ENCODE data around the gene CUL2. TPM values are rescaled to one million over a fixed set of nuclear protein-coding genes. Genes with fewer than 3 reads are reported as not detected.

The CUL2 gene
- total RNA-seq: 43.0 and 49.0 TPM in 2 replicates

DNA sequence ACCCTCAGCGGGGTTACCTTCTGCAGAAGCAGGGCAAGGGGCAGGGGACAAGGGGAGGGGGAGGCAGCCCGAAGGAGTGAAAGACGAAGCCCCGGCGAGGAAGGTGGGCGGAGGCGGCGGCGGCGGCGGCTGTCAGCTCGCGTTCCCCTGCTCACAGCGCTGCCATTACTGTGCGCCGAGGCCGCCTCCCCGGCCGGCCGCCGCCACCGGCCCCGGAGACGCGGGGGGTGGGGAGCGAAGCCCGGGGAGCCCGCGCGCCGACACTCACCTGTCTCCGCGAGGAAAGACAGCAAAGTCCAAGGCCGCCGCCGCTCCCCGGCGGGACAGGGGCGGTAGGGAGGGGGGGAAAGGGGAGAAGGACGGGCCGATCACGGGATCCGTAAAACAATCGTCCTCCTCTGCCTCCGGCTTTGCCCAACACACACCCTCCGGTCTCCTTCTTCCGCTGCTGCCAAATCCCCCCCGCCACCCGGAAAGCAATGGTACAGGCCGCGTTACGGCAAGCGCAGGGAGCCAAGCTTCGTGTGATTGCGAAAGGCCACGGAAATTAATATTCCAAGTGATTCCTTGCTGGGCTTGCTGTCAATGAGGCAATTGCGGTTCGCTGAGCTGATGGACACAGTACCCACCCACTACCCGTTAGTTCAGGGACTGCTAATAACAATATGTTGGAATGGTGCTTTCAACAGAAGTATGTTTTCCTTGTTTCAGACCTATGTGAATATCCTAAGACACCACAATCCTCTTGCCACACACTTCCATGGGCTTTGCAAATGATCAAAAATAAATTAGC, at the start of gene CUL2:
TSS of gene CUL2 (minus strand) at position 180 of the 793 bp plus-strand sequence. CDS start 19,024 bp downstream, outside the sequence.
- Mint-ChIP-seq H3K36me3 (ENCODE audit: low read depth) (peaks cover 27% of the 10 kb centered on the region), H3K27me3 (ENCODE audit: low read depth) (no peaks in the 10 kb centered on the region), H3K4me1 (ENCODE audit: low read depth) (peaks cover 35% of the 10 kb centered on the region), H3K4me3 (ENCODE audit: low read depth) (peak within 1 kb of the TSS; percentile 94), H3K27ac (peak within 1 kb of the TSS; percentile 95), H3K9me3 (no peaks in the 10 kb centered on the region)
- DNase-seq (ENCODE audit: low spot score): peak; percentile 91
- intact Hi-C loops (cut with micrococcal nuclease): loop anchor here (2.0 to 5.0 kb wide), 2 partner anchors 36 to 98 kb away; partner anchors contain the start of gene CREM

DNA sequence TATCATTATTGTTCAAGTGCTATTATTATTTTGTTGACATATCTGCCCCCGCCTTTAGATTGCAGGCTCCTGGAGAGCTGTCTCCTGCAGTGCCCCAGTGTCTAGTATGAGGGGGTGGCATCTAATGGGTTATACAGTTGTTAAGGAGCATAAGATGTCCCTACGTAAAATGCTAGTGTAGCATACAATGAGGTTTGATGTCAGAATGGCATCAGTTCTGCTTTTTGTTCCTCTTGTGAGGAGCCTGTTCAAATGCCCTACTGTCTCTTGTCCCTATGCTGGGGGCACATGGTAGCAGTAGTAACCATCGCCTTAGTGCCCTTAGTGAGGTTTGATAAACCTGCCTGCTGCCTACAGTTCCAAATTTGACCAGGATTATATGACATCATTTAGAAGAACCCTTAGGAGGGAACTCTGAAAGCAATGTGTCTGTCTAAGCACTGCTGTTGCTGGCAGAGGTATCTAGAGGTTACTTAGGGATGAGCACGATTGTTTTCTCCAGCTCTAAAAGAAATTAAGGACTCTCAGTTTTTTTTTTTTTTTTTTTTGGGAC, 46.2 kb upstream of the CUL2 start:
- Mint-ChIP-seq H3K27ac (peak overlapping the region; percentile 69), H3K9me3 (no peaks in the 10 kb centered on the region), H3K4me1 (ENCODE audit: low read depth) (peaks cover 38% of the 10 kb centered on the region), H3K4me3 (ENCODE audit: low read depth) (peak overlapping the region; percentile 39), H3K36me3 (ENCODE audit: low read depth) (no peaks in the 10 kb centered on the region), H3K27me3 (ENCODE audit: low read depth) (no peaks in the 10 kb centered on the region)
- intact Hi-C loops (cut with micrococcal nuclease): no loop called here
- DNase-seq (ENCODE audit: low spot score): no peak

DNA sequence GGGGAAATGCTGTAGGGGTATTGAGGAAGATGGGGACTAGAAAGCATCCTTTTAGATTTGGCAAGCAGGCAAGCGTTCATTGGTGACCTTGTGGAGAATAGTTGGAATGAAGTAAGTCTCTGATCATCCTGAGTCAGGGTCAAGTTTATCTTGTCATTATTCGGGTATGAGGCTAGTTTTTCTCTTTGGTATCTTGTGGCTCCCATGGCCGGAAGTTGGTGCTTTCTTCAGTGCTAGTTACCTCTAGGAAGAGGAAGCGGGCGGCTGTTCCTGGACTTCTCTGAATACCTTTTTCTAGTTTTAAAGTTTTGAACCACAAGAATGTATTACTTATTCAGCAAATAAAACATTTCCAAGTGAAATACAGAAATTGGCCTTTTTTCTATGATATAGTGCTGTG, 45.7 kb upstream of the CUL2 start:
- H3K4me3 Mint-ChIP-seq (ENCODE audit: low read depth): peak overlapping the region; percentile 15
- H3K4me1 Mint-ChIP-seq (ENCODE audit: low read depth): peaks cover 41% of the 10 kb centered on the region
- H3K36me3 Mint-ChIP-seq (ENCODE audit: low read depth): no peaks in the 10 kb centered on the region
- H3K27ac Mint-ChIP-seq: peak overlapping the region; percentile 69
- no peak for DNase-seq (ENCODE audit: low spot score)
- intact Hi-C loops (cut with micrococcal nuclease): no loop called here
- H3K9me3 Mint-ChIP-seq: no peaks in the 10 kb centered on the region
- no peaks in the 10 kb centered on the region for H3K27me3 Mint-ChIP-seq (ENCODE audit: low read depth)

DNA sequence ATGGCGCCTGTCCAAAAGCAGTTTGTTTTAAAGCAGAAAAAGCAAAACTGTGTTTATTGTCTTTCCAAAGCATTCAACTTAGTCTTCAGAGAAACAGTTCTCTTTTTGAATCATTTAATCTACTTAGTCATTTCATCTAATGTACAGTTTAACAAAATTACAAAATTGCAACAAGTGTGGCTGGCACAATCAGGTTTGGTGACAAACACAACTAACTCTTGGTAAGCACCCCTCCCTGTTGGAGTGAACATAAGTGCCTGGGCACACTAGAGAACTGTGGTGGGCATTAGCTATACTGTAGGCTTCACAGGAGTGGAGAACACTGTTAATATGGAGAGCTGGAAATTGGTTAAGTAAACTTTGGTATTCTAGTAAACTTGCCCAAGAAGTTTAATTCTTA, 43.4 kb upstream of the CUL2 start:
- no peaks in the 10 kb centered on the region for H3K9me3 Mint-ChIP-seq
- no peaks in the 10 kb centered on the region for H3K27me3 Mint-ChIP-seq (ENCODE audit: low read depth)
- H3K27ac Mint-ChIP-seq: peak overlapping the region; percentile 85
- H3K4me3 Mint-ChIP-seq (ENCODE audit: low read depth): peak overlapping the region; percentile 47
- H3K4me1 Mint-ChIP-seq (ENCODE audit: low read depth): peaks cover 59% of the 10 kb centered on the region
- H3K36me3 Mint-ChIP-seq (ENCODE audit: low read depth): peaks cover 9% of the 10 kb centered on the region
- intact Hi-C loops (cut with micrococcal nuclease): no loop called here
- no peak for DNase-seq (ENCODE audit: low spot score)

DNA sequence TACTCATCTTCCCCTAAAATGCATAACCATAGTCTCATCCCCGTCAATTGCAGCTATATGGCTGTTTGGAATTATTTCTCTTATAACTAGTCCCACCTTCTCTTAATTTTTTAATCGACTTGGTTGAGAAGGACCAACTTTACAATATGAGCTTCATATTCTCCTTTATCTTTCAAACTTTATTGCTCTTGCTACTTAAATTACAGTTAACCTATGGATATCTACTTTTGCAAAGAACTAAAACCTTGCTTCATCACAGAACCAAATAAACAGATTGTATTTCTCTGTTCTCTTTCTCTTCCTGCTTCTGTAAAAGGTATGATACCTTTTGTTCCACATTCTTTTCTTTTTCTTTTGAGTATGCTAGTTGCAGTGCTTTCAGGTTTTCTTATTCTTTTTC, 42.6 kb upstream of the CUL2 start:
- H3K4me3 Mint-ChIP-seq (ENCODE audit: low read depth): peak overlapping the region; percentile 38
- no peak for DNase-seq (ENCODE audit: low spot score)
- H3K36me3 Mint-ChIP-seq (ENCODE audit: low read depth): peaks cover 14% of the 10 kb centered on the region
- intact Hi-C loops (cut with micrococcal nuclease): loop anchor here (1.0 kb wide), 2 partner anchors 17 to 63 kb away; no protein-coding TSS in a partner anchor
- no peaks in the 10 kb centered on the region for H3K27me3 Mint-ChIP-seq (ENCODE audit: low read depth)
- peaks cover 60% of the 10 kb centered on the region for H3K4me1 Mint-ChIP-seq (ENCODE audit: low read depth)
- peak overlapping the region; percentile 85 for H3K27ac Mint-ChIP-seq
- no peaks in the 10 kb centered on the region for H3K9me3 Mint-ChIP-seq

DNA sequence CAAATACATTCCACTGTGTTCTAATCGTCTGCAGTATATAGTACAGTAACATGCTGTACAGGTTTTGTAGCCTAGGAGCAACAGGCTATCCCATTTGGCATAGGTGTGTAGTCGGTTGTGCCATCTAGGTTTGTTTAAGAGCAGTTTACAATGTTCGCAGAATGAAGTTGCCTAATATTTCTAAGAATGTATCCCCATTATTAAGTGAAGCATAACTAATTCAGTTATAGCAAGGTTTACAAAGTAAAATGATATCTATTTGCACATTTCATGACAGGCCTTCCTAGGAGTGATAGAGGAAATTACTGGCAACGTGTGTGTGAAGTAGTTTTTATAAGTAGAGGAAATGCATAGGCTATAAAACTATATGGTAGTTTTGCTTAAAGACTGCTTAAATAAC, 40.5 kb upstream of the CUL2 start:
- Mint-ChIP-seq H3K4me1 (ENCODE audit: low read depth) (peaks cover 47% of the 10 kb centered on the region), H3K27me3 (ENCODE audit: low read depth) (no peaks in the 10 kb centered on the region), H3K27ac (peak overlapping the region; percentile 82), H3K36me3 (ENCODE audit: low read depth) (peaks cover 14% of the 10 kb centered on the region), H3K9me3 (no peaks in the 10 kb centered on the region), H3K4me3 (ENCODE audit: low read depth) (peak overlapping the region; percentile 47)
- no peak for DNase-seq (ENCODE audit: low spot score)
- intact Hi-C loops (cut with micrococcal nuclease): no loop called here

DNA sequence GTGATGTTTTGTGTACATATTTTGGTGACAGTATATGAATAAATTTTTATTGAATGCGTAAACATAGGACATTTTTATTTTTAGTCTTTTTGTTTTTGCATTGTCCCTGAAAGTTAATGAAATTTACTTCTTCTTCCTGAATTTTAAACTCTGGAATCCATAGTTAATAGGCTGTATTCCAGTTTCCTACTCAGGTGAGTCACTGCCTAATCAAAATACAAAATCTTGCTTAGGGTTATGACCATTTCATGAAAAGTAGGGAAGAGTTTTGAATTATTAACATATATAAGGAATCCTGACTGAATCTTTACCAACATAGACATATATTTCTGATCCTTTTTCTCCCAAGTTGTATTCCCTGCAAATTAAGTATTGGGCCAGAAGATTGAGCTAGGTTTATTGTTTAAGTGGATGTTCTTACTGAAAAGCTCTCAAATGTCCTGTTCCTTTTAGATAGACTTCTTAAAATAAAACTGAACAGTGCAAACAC, 39.1 kb upstream of the CUL2 start:
- intact Hi-C loops (cut with micrococcal nuclease): loop anchor here (5.0 to 10.0 kb wide), 3 partner anchors 313 to 513 kb away; partner anchors contain the start of gene FZD8
- peak overlapping the region; percentile 98 for H3K27ac Mint-ChIP-seq
- H3K4me1 Mint-ChIP-seq (ENCODE audit: low read depth): peaks cover 54% of the 10 kb centered on the region
- DNase-seq (ENCODE audit: low spot score): no peak
- H3K4me3 Mint-ChIP-seq (ENCODE audit: low read depth): peak overlapping the region; percentile 90
- H3K27me3 Mint-ChIP-seq (ENCODE audit: low read depth): no peaks in the 10 kb centered on the region
- H3K36me3 Mint-ChIP-seq (ENCODE audit: low read depth): peaks cover 14% of the 10 kb centered on the region
- H3K9me3 Mint-ChIP-seq: no peaks in the 10 kb centered on the region

DNA sequence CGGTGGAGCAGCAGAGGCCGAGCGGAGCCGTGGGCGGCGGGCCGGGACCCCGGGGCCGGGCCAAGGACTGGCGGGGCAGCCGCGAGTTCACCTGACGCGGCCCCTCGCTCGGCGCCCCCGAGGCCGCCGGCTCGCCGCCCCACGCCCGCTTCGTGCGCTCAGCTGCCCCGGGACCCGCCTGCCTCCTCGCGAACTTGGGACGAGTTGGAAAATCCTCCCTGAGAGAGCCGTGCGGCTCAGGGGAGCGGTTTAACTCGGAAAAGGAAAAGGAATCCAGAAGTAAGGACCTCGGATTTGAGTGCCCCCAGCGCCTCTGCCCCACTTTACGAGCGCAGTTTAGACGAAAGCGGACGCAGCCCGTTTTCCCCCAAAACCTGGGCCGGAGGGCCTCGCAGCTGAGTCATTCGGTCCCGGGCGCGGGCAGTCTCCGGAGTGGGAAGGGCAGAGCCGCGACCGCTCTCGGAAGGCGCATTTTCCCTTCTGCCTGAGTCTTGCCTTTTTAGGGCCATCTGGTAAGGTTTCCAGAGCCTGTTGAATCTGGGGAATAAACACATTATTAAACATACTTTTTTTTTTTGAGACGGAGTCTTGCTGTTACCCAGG, 37.2 kb upstream of the CUL2 start:
- H3K4me1 Mint-ChIP-seq (ENCODE audit: low read depth): peaks cover 52% of the 10 kb centered on the region
- peak overlapping the region; percentile 98 for H3K27ac Mint-ChIP-seq
- H3K27me3 Mint-ChIP-seq (ENCODE audit: low read depth): no peaks in the 10 kb centered on the region
- intact Hi-C loops (cut with micrococcal nuclease): loop anchor here (1.0 to 10.0 kb wide), 9 partner anchors 22 to 515 kb away; partner anchors contain the start of genes CUL2 and FZD8
- peaks cover 14% of the 10 kb centered on the region for H3K36me3 Mint-ChIP-seq (ENCODE audit: low read depth)
- DNase-seq (ENCODE audit: low spot score): peak; percentile 54
- H3K9me3 Mint-ChIP-seq: no peaks in the 10 kb centered on the region
- peak overlapping the region; percentile 90 for H3K4me3 Mint-ChIP-seq (ENCODE audit: low read depth)

DNA sequence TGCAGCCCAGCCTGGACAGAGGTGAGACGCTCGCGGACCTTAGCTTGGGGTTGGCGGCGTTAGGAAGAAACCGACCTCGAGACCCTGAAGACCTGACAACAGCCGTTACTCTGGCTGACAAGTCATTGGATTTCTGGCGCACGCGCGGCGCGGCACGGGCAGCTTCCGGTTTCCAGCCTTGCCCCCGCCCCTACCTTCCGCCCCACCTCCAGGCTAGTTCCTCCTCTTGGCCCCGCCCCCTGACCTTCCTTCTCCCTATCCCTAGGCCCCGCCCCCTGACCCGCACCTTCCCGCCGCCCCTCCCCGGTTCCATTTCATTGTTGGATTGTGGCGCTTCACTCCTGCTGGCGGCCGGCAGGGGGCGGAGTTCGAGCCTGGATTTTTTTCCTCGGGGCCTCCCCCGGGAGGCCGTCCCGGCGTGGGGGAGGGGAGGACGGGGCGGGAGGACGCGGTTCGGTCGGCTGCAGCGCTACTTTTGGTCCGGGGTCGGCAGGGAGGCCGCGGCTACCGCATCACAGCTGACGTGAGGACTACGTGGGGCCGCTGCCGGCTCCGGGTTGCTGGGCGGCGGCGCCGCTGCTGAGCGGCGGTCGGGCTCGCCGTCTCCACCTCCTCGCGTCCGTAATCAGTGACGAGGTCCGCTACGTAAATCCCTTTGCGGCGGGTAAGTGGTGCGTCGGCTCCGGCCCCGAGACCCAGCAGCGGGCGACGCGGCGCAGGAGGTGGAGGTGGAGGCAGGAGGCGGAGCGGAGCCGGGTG, 36.6 kb upstream of the CUL2 start, which contains the start of gene CREM:
TSS of gene CREM (plus strand) at position 317 of the 759 bp plus-strand sequence. CDS start 10,990 bp downstream, outside the sequence.
- peak within 1 kb of the TSS; percentile 98 for H3K27ac Mint-ChIP-seq
- DNase-seq (ENCODE audit: low spot score): peak; percentile 97
- H3K27me3 Mint-ChIP-seq (ENCODE audit: low read depth): no peaks in the 10 kb centered on the region
- H3K4me1 Mint-ChIP-seq (ENCODE audit: low read depth): peaks cover 47% of the 10 kb centered on the region
- peaks cover 14% of the 10 kb centered on the region for H3K36me3 Mint-ChIP-seq (ENCODE audit: low read depth)
- intact Hi-C loops (cut with micrococcal nuclease): loop anchor here (1.0 to 10.0 kb wide), 9 partner anchors 23 to 516 kb away; partner anchors contain the start of genes CUL2 and FZD8
- no peaks in the 10 kb centered on the region for H3K9me3 Mint-ChIP-seq
- peak within 1 kb of the TSS; percentile 90 for H3K4me3 Mint-ChIP-seq (ENCODE audit: low read depth)

DNA sequence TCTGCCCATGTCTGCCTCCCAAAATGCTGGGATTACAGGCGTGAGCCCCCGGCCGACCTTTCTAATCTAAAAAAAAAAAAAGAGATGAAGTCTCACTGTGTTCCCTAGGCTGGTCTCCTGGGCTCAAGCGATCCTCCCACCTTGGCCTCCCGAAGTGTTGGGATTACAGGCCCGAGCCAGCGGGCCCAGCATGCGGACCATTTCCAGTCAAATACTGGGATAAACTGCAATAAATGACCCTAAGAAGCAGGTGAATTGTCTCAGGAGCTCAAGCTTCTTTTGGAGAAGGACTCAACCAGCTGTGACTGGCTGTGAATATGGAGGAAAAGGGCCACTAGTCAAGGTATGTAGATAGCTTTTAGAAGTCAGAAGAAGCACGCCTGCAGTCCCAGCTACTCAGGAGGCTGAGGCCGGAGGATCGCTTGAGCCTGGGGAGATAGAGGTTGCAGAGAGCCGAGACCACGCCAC, 36.0 kb upstream of the CUL2 start:
- H3K4me3 Mint-ChIP-seq (ENCODE audit: low read depth): peak overlapping the region; percentile 81
- intact Hi-C loops (cut with micrococcal nuclease): loop anchor here (2.0 to 10.0 kb wide), 5 partner anchors 35 to 516 kb away; partner anchors contain the start of genes CUL2 and FZD8
- peaks cover 14% of the 10 kb centered on the region for H3K36me3 Mint-ChIP-seq (ENCODE audit: low read depth)
- peak overlapping the region; percentile 92 for H3K27ac Mint-ChIP-seq
- H3K9me3 Mint-ChIP-seq: no peaks in the 10 kb centered on the region
- H3K27me3 Mint-ChIP-seq (ENCODE audit: low read depth): no peaks in the 10 kb centered on the region
- H3K4me1 Mint-ChIP-seq (ENCODE audit: low read depth): peaks cover 45% of the 10 kb centered on the region
- DNase-seq (ENCODE audit: low spot score): no peak

DNA sequence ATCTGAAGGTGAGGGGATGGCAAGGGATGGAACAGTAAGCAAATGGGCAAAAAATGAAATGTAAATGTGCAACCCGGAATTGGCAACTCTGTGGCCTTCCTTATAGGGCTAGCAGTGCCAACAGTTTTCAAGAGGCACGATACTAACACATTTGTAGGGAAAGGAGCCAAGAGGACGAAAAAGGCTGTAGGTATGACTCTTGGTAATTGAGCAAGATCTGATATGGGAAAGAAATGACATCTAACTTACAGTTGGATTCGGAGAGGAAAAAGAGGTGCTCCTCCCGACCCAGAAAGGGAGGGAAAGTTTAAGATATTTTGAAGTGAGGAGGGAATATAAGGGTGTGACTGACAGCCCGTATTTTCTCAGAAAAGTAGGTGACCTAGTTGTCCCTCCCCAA, 34.4 kb upstream of the CUL2 start:
- H3K4me1 Mint-ChIP-seq (ENCODE audit: low read depth): peaks cover 34% of the 10 kb centered on the region
- intact Hi-C loops (cut with micrococcal nuclease): loop anchor here (10.0 kb wide), 1 partner anchor 440 kb away; no protein-coding TSS in a partner anchor
- H3K27ac Mint-ChIP-seq: no peak overlapping the region
- no peak for DNase-seq (ENCODE audit: low spot score)
- no peaks in the 10 kb centered on the region for H3K9me3 Mint-ChIP-seq
- peaks cover 14% of the 10 kb centered on the region for H3K36me3 Mint-ChIP-seq (ENCODE audit: low read depth)
- H3K4me3 Mint-ChIP-seq (ENCODE audit: low read depth): peak overlapping the region; percentile 45
- H3K27me3 Mint-ChIP-seq (ENCODE audit: low read depth): no peaks in the 10 kb centered on the region

DNA sequence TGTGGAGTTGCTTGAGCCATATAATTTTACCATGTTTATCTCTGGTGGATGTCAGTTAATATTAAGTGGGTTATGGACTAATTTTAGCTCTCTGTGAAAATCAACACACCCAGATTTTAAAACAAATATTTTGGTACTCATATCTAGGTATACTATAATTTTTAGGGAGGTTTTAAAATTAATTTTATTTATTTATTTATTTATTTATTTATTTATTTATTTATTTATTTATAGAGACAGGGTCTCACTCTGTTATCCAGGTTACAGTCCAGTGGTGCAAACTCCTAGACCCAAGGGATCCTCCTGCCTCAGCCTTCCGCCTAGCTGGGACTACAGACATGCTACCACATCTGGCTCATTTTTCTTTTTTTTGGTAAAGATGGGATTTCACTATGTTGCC, 29.2 kb upstream of the CUL2 start:
- Mint-ChIP-seq H3K4me1 (ENCODE audit: low read depth) (peaks cover 13% of the 10 kb centered on the region), H3K4me3 (ENCODE audit: low read depth) (no peak overlapping the region), H3K27me3 (ENCODE audit: low read depth) (peaks cover 6% of the 10 kb centered on the region), H3K36me3 (ENCODE audit: low read depth) (no peaks in the 10 kb centered on the region), H3K9me3 (no peaks in the 10 kb centered on the region), H3K27ac (no peak overlapping the region)
- intact Hi-C loops (cut with micrococcal nuclease): no loop called here
- DNase-seq (ENCODE audit: low spot score): no peak

All from activated T-helper 2 cell treated with anti-CD3 and anti-CD28 coated beads, Interferon-gamma antibody, Interleukin-2, Interleukin-4, amounts not matched to agents 10 μg/mL and 5 μg/mL and 100 μg/mL, durations not matched to agents 14 hours and 24 hours and 36 hours (primary cell).